Measurements from ENCODE around the gene ERG. TPM values are rescaled to one million over a fixed set of nuclear protein-coding genes. Genes with fewer than 3 reads are reported as not detected.
A peak's percentile ranks its signal among the peaks of the same experiment; 100 is the strongest.

ERG gene
- total and polyA plus RNA-seq, 2 of the 8 experiments (the other 6 are each of a cell fraction or from before 2014, with no cell fraction given), result 1.0 to 3.0 TPM

GRCh38 chr21:38355353-38355752 lies 142.9 kb downstream of the ERG start:
- Histone ChIP-seq H4K91ac (replicated peaks; ENCODE audit: insufficient read length, low read length) (no peak overlapping the region), H2BK120ac (replicated peaks; ENCODE audit: low read depth, low read length) (no peak overlapping the region), H2BK15ac (ENCODE audit: low read length) (no peak overlapping the region; the same call in 1 of the 2 replicates), H3K23ac (ENCODE audit: insufficient read length) (no peak overlapping the region), H3K14ac (ENCODE audit: insufficient read length) (no peak overlapping the region), H2AK5ac (ENCODE audit: low read depth, low read length) (no peak overlapping the region), H3K23me2 (ENCODE audit: low read depth, low read length) (no peaks in the 10 kb centered on the region), H3K79me1 (ENCODE audit: low read depth, low read length) (no peaks in the 10 kb centered on the region), H3K4ac (replicated peaks; ENCODE audit: insufficient read length, low read depth, low read length) (no peak overlapping the region), H4K8ac (ENCODE audit: extremely low read depth, insufficient read depth, low read length) (no peak overlapping the region), H2BK5ac (ENCODE audit: low read depth, low read length) (no peak overlapping the region), H3K4me1 (replicated peaks in 1 of 4; ENCODE audit: control insufficient read depth in 3 of 4, insufficient read depth in 4 of 4, low read length in 3 of 4) (peaks cover 0 to 11% (median 4%) of the 10 kb centered on the region in 4 experiments; a peak in 3 of 7 replicates), H2AFZ (ENCODE audit: low read length) (no peak overlapping the region), H2BK20ac (ENCODE audit: low read length) (no peak overlapping the region), H4K20me1 (replicated peaks in 1 of 2; ENCODE audit: control insufficient read depth in 1 of 2, insufficient read depth in 2 of 2, low read length in 2 of 2) (no peaks in the 10 kb centered on the region), H3K9me3 (ENCODE audit: insufficient read depth in 2 of 2, low read depth in 1 of 2, low read length in 1 of 2) (no peaks in the 10 kb centered on the region; a peak in 1 of 4 replicates), H3K4me3 (ENCODE audit: extremely low read depth in 1 of 4, insufficient read depth in 2 of 4, low read depth in 3 of 4, low read length in 4 of 4) (no peak overlapping the region), H3K36me3 (ENCODE audit: control insufficient read depth in 2 of 4, insufficient read depth in 4 of 4, low read length in 3 of 4) (no peaks in the 10 kb centered on the region), H3K27me3 (replicated peaks in 1 of 4; ENCODE audit: control insufficient read depth in 3 of 4, extremely low read depth in 1 of 4, insufficient read depth in 3 of 4, low read length in 3 of 4) (peaks cover 0 to 4% (median 0%) of the 10 kb centered on the region in 4 experiments; a peak in 3 of 7 replicates), H3K79me2 (ENCODE audit: control insufficient read depth in 1 of 2, insufficient read depth in 2 of 2, low read length in 2 of 2) (no peaks in the 10 kb centered on the region), H3K18ac (ENCODE audit: extremely low read depth, low read length) (no peak overlapping the region), H3K56ac (replicated peaks; ENCODE audit: insufficient read length, low read depth, low read length) (no peak overlapping the region), H3K4me2 (ENCODE audit: insufficient read depth in 1 of 2, low read depth in 2 of 2, low read length in 2 of 2) (no peak overlapping the region), H2BK12ac (ENCODE audit: low read depth, low read length) (no peak overlapping the region), H4K5ac (ENCODE audit: insufficient read length, low read depth, low read length) (no peak overlapping the region), H3K9ac (replicated peaks in 1 of 4; ENCODE audit: extremely low read depth in 1 of 4, low read depth in 3 of 4, low read length in 3 of 4) (no peak overlapping the region), H3K27ac (ENCODE audit: low read depth, low read length) (no peak overlapping the region)
- FAIRE-seq (no peak), DNase-seq (ENCODE audit: low read depth in 1 of 2, low spot score in 2 of 2) (no peak)
- ChIA-PET CTCF (ENCODE audit: partially characterized antibody) (interaction anchor here (0.5 to 9.0 kb wide), 22 partner anchors 11 to 772 kb away, joined by 3 to 366 read pairs (median 5); no protein-coding TSS in a partner anchor), POLR2A (ENCODE audit: partially characterized antibody) (interaction anchor here (0.5 kb wide), 1 partner anchor 598 kb away, joined by 4 read pairs; no protein-coding TSS in a partner anchor)
- 87% methylated on average over 4 of the region's 4 CpGs; no CpG with 5 or more reads in 1 of the 2 experiments for WGBS, 2 experiments (ENCODE audit: extremely low coverage in 1 of 2, insufficient coverage in 1 of 2, insufficient read length in 1 of 2, insufficient replicate concordance in 2 of 2, low coverage in 1 of 2, low lambda C conversion rate in 2 of 2, missing lambda C conversion rate in 1 of 2)
- 0 out of 2 replicates have a peak, but pooled peaks have one; percentile 12 for TF ChIP-seq TAF1 (IDR thresholded peaks at IDR 0.05; ENCODE audit: low read depth, low read length)
- no peak for TF ChIP-seq CREB1 (IDR thresholded peaks at IDR 0.05)
- TF ChIP-seq PHF8 (conservative IDR thresholded peaks at IDR 0.05; ENCODE audit: low read depth, low read length), result no peak
- TF ChIP-seq SUZ12 (IDR thresholded peaks at IDR 0.05; ENCODE audit: low read length), result no peak

Data from H1 (cell line).